Activated CD4-positive, alpha-beta T cell treated with anti-CD3 and anti-CD28 coated beads, Interleukin-2, amount 50 U/mL, for 16 hours (primary cell): ENCODE data around the gene BMP7.
"Not testable (repeated sequence)": the region's sequence is repeated elsewhere in the genome, so short reads cannot be mapped to it uniquely, and the experiment has no call there.

Source experiments
- DNase-seq: peaks from one replicate; pipeline ENCODE4 v3.0.0-alpha.2; 2020

BMP7 gene

GRCh38 chr20:57248132-57248797 lies 18.2 kb downstream of the BMP7 start:
- no peak for DNase-seq

GRCh38 chr20:57247292-57247965 lies 19.0 kb downstream of the BMP7 start:
- DNase-seq, result no peak

GRCh38 chr20:57245997-57246396 lies 20.4 kb downstream of the BMP7 start:
- no peak for DNase-seq

- DNase-seq, result no peak
Measured at GRCh38 chr20:57244627-57245214, 21.7 kb downstream of the BMP7 start.

- no peak for DNase-seq
Measured at GRCh38 chr20:57244221-57244585, 22.2 kb downstream of the BMP7 start.

- DNase-seq, result no peak
Measured at GRCh38 chr20:57243480-57244220, 22.8 kb downstream of the BMP7 start.

GRCh38 chr20:57242414-57242813 lies 24.0 kb downstream of the BMP7 start:
- DNase-seq, result no peak

- no peak for DNase-seq
Measured at GRCh38 chr20:57241363-57241991, 25.0 kb downstream of the BMP7 start.

GRCh38 chr20:57240581-57241362 lies 25.7 kb downstream of the BMP7 start:
- DNase-seq, result no peak

GRCh38 chr20:57239725-57240124 lies 26.7 kb downstream of the BMP7 start:
- not testable (repeated sequence) for DNase-seq

- not testable (repeated sequence) for DNase-seq
Measured at GRCh38 chr20:57239324-57239723, 27.1 kb downstream of the BMP7 start.

GRCh38 chr20:57238089-57238488 lies 28.4 kb downstream of the BMP7 start:
- no peak for DNase-seq

GRCh38 chr20:57237585-57237953 lies 28.9 kb downstream of the BMP7 start:
- no peak for DNase-seq

- no peak for DNase-seq
Measured at GRCh38 chr20:57236813-57237584, 29.4 kb downstream of the BMP7 start.

- no peak for DNase-seq
Measured at GRCh38 chr20:57234556-57235251, 31.7 kb downstream of the BMP7 start.

GRCh38 chr20:57231951-57232428 lies 34.5 kb downstream of the BMP7 start:
- DNase-seq, result no peak

GRCh38 chr20:57231161-57231560 lies 35.3 kb downstream of the BMP7 start:
- DNase-seq, result no peak

- DNase-seq, result no peak
Measured at GRCh38 chr20:57230247-57230646, 36.2 kb downstream of the BMP7 start.

- DNase-seq, result no peak
Measured at GRCh38 chr20:57229490-57229889, 37.0 kb downstream of the BMP7 start.

GRCh38 chr20:57225830-57226229 lies 40.6 kb downstream of the BMP7 start:
- no peak for DNase-seq

GRCh38 chr20:57225197-57225733 lies 41.2 kb downstream of the BMP7 start:
- DNase-seq, result no peak
